HG02870 (cell line): ENCODE measurements around the gene CCS.
"Not testable (repeated sequence)": the region's sequence is repeated elsewhere in the genome, so short reads cannot be mapped to it uniquely, and the experiment has no call there.

Source experiments
- ATAC-seq: cut with Tn5 transposase; IDR thresholded peaks from one replicate; pipeline ENCODE4 v1.9.1; 2021; ENCODE audit warnings: mild to moderate bottlenecking, moderate library complexity; ENCODE audit not compliant: unreplicated experiment

The CCS gene

GRCh38 chr11:66625041-66625751 is 32.2 kb downstream of the CCS start:
- no peak for ATAC-seq

DNA sequence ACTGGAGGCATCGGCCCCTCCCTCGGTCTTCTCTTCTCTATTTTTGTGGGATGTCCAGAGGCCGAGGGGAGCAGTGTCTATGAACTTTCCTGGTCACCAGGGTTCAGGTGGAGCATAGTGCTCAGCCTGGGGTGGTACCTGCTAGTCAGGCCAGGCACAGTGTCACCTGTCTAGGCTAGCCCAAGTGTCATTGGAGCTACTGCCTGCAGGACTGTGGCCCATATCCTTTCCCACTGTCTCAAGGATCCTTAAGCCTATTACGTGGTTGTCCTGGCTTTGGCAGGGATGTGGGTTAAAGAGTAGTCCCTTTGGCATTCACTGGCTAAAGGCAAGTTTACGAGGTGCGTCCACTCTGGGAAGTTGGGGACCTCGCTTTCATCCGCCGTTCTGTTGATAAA is 32.8 kb downstream of the CCS start:
- no peak for ATAC-seq

DNA sequence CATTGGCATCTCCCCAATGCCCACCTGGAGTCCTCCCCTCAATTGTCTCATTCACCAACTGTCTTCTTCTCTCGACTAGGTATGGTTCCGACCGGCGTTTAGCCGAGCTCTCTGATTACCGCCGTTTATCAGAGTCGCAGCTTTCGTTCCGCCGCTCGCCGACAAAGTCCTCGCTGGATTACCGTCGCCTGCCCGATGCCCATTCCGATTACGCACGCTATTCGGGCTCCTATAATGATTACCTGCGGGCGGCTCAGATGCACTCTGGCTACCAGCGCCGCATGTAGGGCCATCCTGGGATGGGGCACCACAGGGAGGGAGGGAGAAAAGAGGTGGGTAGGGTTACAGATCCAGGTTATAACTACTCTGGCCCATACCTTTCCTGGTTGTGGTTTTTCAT is 33.4 kb downstream of the CCS start:
- ATAC-seq = no peak

DNA sequence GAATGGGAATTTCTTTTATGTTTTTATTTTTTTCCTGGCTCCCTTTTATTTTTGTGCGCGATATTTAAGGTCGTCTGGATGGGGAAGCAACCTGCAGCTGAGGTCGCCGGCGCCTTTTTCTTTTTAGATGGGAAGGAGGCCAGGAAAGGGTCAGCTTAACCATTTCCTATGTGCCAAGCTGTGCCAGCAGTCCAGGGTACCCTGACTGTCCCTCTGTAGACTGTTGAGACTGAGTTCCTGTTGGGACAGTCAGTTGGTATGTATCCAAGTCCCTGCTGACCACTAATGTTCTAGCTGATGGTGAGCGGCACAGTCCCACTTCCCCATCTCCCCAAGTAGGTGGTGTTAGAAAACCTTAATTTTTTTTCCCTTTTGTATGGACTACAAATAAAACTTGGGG is 33.9 kb downstream of the CCS start:
- no peak for ATAC-seq

GRCh38 chr11:66628061-66628603 is 35.1 kb downstream of the CCS start:
- ATAC-seq = no peak

DNA sequence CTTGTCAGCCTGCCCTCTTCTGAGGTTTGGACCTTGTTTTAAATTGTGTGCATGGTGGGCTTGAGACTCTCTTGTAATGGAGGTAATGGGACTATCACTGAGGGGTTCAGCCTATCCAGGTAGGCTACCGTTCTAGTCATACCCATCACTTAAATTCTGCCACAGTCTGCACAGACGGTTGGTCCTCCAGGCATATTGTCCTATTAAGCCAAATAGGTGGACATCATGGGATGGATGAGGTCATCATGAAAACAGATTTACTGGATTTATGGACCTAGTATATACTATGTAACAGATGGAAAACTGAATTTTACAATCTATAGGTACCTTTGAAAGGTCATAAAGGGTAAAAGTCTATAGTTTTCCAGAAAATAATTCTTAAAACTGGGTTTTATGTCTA is 36.4 kb downstream of the CCS start:
- ATAC-seq = no peak

- ATAC-seq = no peak
Observed at GRCh38 chr11:66631883-66632282, 38.9 kb downstream of the CCS start.

DNA sequence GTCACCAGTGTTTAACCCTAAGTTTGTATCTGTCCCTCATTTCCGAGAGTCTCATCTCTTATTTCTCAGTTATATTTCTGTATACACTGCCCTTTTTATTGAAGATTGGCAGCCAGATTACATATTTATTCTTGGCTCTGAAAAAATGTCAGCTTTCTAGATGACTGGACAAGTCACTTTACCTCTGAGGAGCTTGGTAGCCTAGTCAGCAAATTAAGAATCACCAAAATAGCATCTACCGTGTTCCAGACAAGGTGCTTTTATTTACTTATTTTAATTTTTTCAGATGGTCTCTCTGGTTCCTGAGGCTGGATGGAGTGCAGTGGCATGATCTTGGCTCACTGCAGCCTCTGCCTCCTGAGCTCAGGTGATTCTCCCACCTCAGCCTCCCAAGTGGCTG is 40.0 kb downstream of the CCS start:
- no peak for ATAC-seq

DNA sequence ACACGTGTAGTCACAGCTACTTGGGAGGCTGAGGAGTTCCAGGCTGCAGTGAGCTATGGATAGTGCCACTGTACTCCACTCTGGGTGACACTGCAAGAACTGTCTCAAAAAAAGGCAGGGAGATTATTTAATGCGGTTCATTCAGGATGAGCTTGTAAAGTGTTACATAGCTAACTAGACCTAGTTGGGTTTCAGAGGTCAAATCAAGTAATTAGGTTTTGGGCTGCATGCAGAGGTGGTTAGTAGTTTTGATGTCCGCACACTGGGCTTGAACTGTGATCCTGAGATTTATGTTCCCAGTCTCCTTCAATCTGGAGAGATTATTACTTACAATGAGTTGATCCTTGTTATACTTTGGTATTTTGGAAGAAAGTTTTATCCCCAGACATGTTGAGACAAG is 43.4 kb downstream of the CCS start:
- ATAC-seq = no peak

- no peak for ATAC-seq
Observed at GRCh38 chr11:66637557-66638176, 44.7 kb downstream of the CCS start.

- ATAC-seq = peak; percentile 94
Observed at GRCh38 chr11:66638177-66639065, 45.4 kb downstream of the CCS start, which contains the start of gene RBM4. TSS of gene RBM4 (plus strand) at chr11:66638703. CDS start at chr11:66639712, 1,009 bp downstream.

GRCh38 chr11:66639066-66639813 is 46.3 kb downstream of the CCS start:
- ATAC-seq = no peak

GRCh38 chr11:66639814-66640340 is 46.9 kb downstream of the CCS start:
- not testable (repeated sequence) for ATAC-seq

- ATAC-seq = no peak
Observed at GRCh38 chr11:66641834-66642233, 48.8 kb downstream of the CCS start.

DNA sequence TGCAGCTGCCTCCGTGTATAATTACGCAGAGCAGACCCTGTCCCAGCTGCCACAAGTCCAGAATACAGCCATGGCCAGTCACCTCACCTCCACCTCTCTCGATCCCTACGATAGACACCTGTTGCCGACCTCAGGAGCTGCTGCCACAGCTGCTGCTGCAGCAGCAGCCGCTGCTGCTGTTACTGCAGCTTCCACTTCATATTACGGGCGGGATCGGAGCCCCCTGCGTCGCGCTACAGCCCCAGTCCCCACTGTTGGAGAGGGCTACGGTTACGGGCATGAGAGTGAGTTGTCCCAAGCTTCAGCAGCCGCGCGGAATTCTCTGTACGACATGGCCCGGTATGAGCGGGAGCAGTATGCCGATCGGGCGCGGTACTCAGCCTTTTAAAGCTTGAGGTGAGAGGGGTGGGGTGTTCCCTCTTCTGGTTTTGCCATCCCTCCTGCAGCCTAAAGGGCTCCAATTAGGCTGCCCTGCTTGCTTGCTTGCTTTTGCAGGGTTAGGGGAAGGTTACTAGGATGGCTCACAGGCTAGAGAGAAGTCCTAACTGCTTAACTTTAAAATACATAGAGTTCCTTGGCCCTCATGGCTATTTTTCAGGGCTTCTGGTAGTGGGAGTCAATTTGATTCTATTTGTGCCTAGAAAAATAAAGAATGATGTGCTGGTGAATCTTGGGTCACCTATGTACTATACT is 50.9 kb downstream of the CCS start:
- ATAC-seq = no peak

- ATAC-seq = no peak
Observed at GRCh38 chr11:66646828-66647227, 53.8 kb downstream of the CCS start.

DNA sequence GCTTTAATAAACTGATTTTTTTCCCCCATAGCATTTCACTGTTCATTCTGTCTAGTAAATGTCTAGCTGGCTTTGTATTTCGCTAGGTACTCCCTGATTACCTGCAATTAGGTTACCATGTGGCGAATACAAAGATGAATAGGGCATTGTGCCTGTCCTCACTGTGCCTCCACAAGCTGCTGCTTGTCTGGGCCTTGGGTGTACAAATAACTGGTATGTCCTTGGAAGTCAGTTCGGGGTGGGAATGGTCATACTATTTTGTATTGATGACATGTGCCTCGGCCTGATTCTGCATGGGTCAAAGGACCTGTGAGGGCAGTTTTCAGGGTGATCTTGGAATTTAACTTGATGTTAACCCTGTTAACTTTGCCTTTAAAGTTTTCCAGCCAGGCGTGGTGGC is 56.9 kb downstream of the CCS start:
- no peak for ATAC-seq

DNA sequence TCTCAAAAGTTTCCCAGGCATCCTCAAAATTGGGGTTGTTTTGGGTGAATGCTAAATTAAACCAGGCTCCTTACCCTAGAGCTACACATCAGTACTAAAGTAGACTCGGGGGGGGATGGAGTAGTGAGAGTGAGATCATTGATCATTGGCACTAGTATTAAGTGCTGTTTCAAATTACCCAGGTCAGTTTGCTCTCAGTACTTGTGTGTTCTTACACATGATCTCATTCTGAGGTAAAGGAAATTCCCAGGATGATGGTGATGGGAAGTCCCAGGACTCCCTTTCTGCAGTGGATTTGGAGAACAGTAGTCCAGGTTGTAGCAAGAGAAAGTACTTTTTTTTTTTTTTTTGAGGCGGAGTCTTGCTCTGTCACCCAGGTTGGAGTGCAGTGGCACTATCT is 58.0 kb downstream of the CCS start:
- no peak for ATAC-seq

DNA sequence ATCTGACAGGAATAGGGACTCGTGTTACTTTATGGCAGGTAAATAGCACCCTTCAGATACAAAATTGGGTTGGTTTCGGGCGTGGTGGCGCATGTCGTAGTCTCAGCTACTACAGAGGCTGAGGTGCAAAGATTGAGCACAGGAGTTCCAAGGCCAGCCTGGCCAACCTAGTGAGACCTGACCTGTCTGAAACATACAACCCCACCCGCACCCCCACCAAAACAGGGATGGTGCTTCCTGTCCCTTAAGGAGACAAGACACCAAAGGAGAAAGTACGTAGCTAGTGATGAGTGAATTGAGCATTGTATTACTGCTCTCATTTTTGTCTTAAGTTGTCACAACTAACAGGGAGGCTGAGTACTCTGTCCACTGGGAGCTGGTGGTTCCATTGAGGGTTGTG is 59.7 kb downstream of the CCS start:
- no peak for ATAC-seq

- ATAC-seq = no peak
Observed at GRCh38 chr11:66653123-66653522, 60.1 kb downstream of the CCS start.
